HG02642 (cell line): ENCODE measurements around the gene COPS7A.
"Not testable (repeated sequence)": the region's sequence is repeated elsewhere in the genome, so short reads cannot be mapped to it uniquely, and the experiment has no call there.

Experiments
- ATAC-seq: cut with Tn5 transposase; IDR thresholded peaks from one replicate; pipeline ENCODE4 v1.9.1; 2021; ENCODE audit warnings: mild to moderate bottlenecking; ENCODE audit not compliant: unreplicated experiment, poor library complexity

The COPS7A gene

GRCh38 chr12:6700646-6701051 is 23.2 kb upstream of the COPS7A start, which contains the start of gene PIANP:
Gene PIANP, minus strand, starts transcription at chr12:6700815. Its CDS starts 2,754 bp downstream, at chr12:6698061.
- no peak for ATAC-seq

DNA sequence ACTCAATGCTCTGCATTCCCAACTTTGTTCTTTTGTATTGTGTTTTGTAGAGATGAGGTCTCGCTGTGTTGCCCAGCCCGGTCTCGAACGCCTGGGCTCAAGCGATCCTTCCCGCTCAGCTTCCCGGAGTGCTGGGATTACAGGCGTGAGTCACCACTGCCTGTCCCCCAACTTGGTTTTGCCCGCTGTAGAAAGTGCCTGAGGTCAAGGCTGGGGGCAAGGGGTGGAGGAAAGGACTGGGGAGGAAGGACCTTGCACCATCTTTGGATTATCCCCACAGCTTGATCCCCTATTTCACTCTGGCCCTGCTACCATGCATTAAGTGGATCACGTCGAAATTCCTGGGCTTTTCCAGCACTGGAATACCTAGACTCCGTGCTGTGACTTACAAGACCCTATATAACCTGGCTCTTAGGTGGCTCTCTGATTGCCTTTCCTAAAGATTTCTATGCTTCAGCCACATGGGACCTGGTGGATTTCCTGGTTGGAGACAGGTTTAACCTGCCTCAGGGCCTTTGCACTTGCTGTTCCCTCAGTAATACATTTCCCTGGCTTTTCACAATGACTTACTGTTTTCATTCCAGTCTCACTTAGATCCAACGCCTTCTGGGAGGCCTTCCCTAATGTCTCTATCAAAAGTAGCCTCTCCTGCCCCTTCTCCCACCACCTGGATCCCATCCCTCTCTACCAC is 22.6 kb upstream of the COPS7A start:
- no peak for ATAC-seq

GRCh38 chr12:6703631-6704030 is 20.2 kb upstream of the COPS7A start:
- no peak for ATAC-seq

GRCh38 chr12:6708351-6708750 is 15.5 kb upstream of the COPS7A start:
- ATAC-seq: not testable (repeated sequence)

- ATAC-seq: no peak
Observed at GRCh38 chr12:6708960-6709394, 14.9 kb upstream of the COPS7A start.

GRCh38 chr12:6716031-6716873 is 7.6 kb upstream of the COPS7A start:
- ATAC-seq: not testable (repeated sequence)

GRCh38 chr12:6716874-6717437 is 6.9 kb upstream of the COPS7A start:
- no peak for ATAC-seq

- no peak for ATAC-seq
Observed at GRCh38 chr12:6722863-6723262, 983 bp upstream of the COPS7A start.

DNA sequence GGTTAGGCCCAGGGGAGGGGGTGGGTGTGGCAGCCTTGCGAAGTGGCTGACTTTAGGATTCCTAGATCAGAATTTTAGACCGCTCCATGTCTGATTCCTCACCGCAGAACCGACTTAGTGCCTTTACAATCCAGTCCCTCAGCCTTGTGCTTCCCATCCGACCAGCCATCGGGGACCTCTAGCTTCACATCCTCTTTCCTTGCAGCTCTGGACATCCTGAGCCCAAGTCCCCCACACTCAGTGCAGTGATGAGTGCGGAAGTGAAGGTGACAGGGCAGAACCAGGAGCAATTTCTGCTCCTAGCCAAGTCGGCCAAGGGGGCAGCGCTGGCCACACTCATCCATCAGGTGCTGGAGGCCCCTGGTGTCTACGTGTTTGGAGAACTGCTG is 557 bp downstream of the COPS7A start:
- ATAC-seq: peak; percentile 18

GRCh38 chr12:6725350-6725749 is 1.5 kb downstream of the COPS7A start:
- no peak for ATAC-seq

- no peak for ATAC-seq
Observed at GRCh38 chr12:6729186-6729585, 5.3 kb downstream of the COPS7A start.

DNA sequence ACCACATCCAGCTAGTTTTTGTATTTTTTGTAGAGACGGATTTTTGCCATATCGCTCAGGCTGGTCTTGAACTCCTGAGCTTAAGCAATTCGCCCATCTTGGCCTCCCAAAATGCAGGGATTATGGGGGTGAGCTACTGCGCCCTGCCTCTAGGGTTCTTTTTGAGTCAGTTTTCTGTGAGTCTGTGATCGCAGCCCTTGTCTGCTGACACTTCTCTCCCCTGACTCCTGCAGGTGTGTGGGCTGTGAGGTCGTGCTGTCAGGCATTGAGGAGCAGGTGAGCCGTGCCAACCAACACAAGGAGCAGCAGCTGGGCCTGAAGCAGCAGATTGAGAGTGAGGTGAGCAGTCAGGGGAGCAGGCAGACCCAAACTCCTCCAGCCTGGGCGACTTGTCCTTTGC is 6.3 kb downstream of the COPS7A start:
- ATAC-seq: no peak

- ATAC-seq: no peak
Observed at GRCh38 chr12:6734506-6735387, 10.9 kb downstream of the COPS7A start.

- no peak for ATAC-seq
Observed at GRCh38 chr12:6735448-6736191, 11.8 kb downstream of the COPS7A start.

GRCh38 chr12:6736754-6737153 is 12.9 kb downstream of the COPS7A start:
- no peak for ATAC-seq

- ATAC-seq: not testable (repeated sequence)
Observed at GRCh38 chr12:6742080-6742479, 18.2 kb downstream of the COPS7A start.

GRCh38 chr12:6742834-6743233 is 19.0 kb downstream of the COPS7A start:
- no peak for ATAC-seq

- ATAC-seq: not testable (repeated sequence)
Observed at GRCh38 chr12:6743300-6743699, 19.5 kb downstream of the COPS7A start.

DNA sequence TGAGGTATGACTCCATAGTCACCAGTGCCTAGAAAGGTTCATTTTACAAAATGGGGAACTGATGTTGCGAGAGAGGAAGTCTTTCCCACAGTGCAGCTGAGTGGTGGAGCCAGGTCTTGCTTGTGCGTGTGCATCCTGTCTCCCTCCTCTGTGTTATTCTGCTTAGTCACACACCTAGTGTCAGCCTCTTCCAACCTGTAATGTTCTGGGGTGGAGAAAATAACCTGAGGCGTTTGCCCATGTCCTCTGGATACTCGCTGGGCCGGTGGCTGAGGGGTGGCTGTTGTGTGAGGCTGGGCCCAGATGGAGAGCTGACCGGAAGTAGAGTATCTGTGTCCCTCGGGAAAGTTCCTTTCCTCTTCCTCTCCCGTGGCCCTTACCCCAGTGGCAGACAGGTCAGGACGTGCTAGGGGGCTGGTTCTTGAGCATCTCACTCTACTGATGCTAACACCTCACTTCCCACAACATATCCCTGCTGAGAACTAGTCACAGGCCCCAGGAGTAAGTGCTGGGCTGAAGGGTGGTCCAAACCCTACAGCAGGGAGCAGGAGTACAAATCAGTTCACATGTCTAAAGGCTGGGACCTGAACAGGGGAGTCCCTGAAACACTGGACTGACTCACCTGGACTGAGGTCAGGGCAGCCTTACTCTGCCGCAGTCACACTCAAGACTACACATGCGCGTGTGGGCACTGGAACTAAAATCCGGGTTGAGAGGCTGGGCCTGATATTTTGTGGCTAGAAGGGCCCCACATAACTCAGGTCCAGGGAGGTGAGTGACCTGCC is 22.1 kb downstream of the COPS7A start:
- no peak for ATAC-seq
